HG03575 (cell line): Measurements from ENCODE around the gene VPS4A.
"Not testable (repeated sequence)": the region's sequence is repeated elsewhere in the genome, so short reads cannot be mapped to it uniquely, and the experiment has no call there.

Experiments used
- ATAC-seq: cut with Tn5 transposase; IDR thresholded peaks from one replicate; pipeline ENCODE4 v1.9.1; 2021; ENCODE audit not compliant: unreplicated experiment, insufficient number of reproducible peaks, low FRiP score; ENCODE audit errors: extremely low read depth

The VPS4A gene

GRCh38 chr16:69349536-69349935, 38.4 kb downstream of the VPS4A start:
- no peak for ATAC-seq

- ATAC-seq, result no peak
Measured at GRCh38 chr16:69350536-69351133, 39.5 kb downstream of the VPS4A start.

- no peak for ATAC-seq
Measured at GRCh38 chr16:69351309-69352027, 40.3 kb downstream of the VPS4A start, which contains the start of gene TMED6. Gene TMED6 (minus strand): TSS chr16:69351786. CDS start chr16:69351753, 33 bp downstream.

GRCh38 chr16:69360070-69360469, 48.9 kb downstream of the VPS4A start:
- ATAC-seq, result not testable (repeated sequence)

- ATAC-seq, result no peak
Measured at GRCh38 chr16:69363281-69363717, 52.1 kb downstream of the VPS4A start.

- no peak for ATAC-seq
Measured at GRCh38 chr16:69364088-69364487, 52.9 kb downstream of the VPS4A start.

GRCh38 chr16:69365901-69366300, 54.8 kb downstream of the VPS4A start:
- ATAC-seq, result no peak

GRCh38 chr16:69366431-69366830, 55.3 kb downstream of the VPS4A start:
- no peak for ATAC-seq

GRCh38 chr16:69367980-69368379, 56.8 kb downstream of the VPS4A start:
- ATAC-seq, result no peak

- ATAC-seq, result no peak
Measured at GRCh38 chr16:69368866-69369265, 57.7 kb downstream of the VPS4A start.

GRCh38 chr16:69371564-69371963, 60.4 kb downstream of the VPS4A start:
- no peak for ATAC-seq

GRCh38 chr16:69373019-69373418, 61.9 kb downstream of the VPS4A start:
- ATAC-seq, result no peak
